HepG2 (cell line): ENCODE measurements around the gene SLC13A3. TPM values are rescaled to one million over a fixed set of nuclear protein-coding genes. Genes with fewer than 3 reads are reported as not detected.

Experiments
- CREB1 ChIP-seq, 2 experiments: fragments of 450-650 bp in 1 of 2; IDR thresholded peaks; 2 replicates each; pipeline ENCODE4 v1.6.1; 2016 to 2017; ENCODE audit warnings: control low read depth in 1 of 2, mild to moderate bottlenecking in 1 of 2, missing compliant biosample characterization in 1 of 2, missing genetic modification characterization in 1 of 2
- HNRNPUL1 ChIP-seq: fragments of 200-400 bp; formaldehyde crosslinking; IDR thresholded peaks from 2 replicates; pipeline ENCODE4 v1.6.1; 2017; ENCODE audit warnings: low read depth, mild to moderate bottlenecking, low read length, moderate library complexity
- NFKBIZ ChIP-seq: IDR thresholded peaks from 2 replicates; pipeline ENCODE4 v1.6.1; 2018; ENCODE audit warnings: missing genetic modification reagents, missing compliant biosample characterization
- PITX1 ChIP-seq: sonication (generic); formaldehyde crosslinking; IDR thresholded peaks from 2 replicates; pipeline ENCODE4 v1.5.1; 2020; ENCODE audit warnings: mild to moderate bottlenecking, missing genetic modification reagents
- RAD51 ChIP-seq: fragments of 450-650 bp; IDR thresholded peaks from 2 replicates; pipeline ENCODE4 v1.6.1; 2016; ENCODE audit warnings: borderline replicate concordance
- TEAD3 ChIP-seq: optimal IDR thresholded peaks from 2 replicates; pipeline ENCODE3; 2016; ENCODE audit warnings: borderline replicate concordance
- TRIM24 ChIP-seq: sonication (generic); formaldehyde crosslinking; IDR thresholded peaks from 2 replicates; pipeline ENCODE4 v1.8.0; 2022; ENCODE audit warnings: mild to moderate bottlenecking, missing genetic modification reagents
- ZBTB7B ChIP-seq: sonication (generic); formaldehyde crosslinking; IDR thresholded peaks from 2 replicates; pipeline ENCODE4 v1.4.0; 2020; ENCODE audit warnings: missing genetic modification reagents
- ZFP41 ChIP-seq: sonication (generic); formaldehyde crosslinking; IDR thresholded peaks from 2 replicates; pipeline ENCODE4 v1.4.0; 2020; ENCODE audit warnings: mild to moderate bottlenecking, missing genetic modification reagents, borderline replicate concordance
- ZNF143 ChIP-seq: sonication (generic); formaldehyde crosslinking; IDR thresholded peaks from 2 replicates; pipeline ENCODE4 v1.4.0; 2020; ENCODE audit warnings: missing genetic modification reagents
- ZNF160 ChIP-seq: sonication (generic); formaldehyde crosslinking; IDR thresholded peaks from 2 replicates; pipeline ENCODE4 v1.8.0; 2022; ENCODE audit warnings: mild to moderate bottlenecking, inconsistent platforms, missing genetic modification reagents
- ZNF263 ChIP-seq: sonication (generic); formaldehyde crosslinking; IDR thresholded peaks from 2 replicates; pipeline ENCODE4 v1.4.0; 2020; ENCODE audit warnings: missing genetic modification reagents
- ZNF44 ChIP-seq: sonication (generic); formaldehyde crosslinking; IDR thresholded peaks from 2 replicates; pipeline ENCODE4 v1.5.1; 2020; ENCODE audit warnings: mild to moderate bottlenecking, missing genetic modification reagents
- ZNF589 ChIP-seq: sonication (generic); formaldehyde crosslinking; conservative IDR thresholded peaks from 2 replicates; pipeline ENCODE4 v1.8.0; 2022; ENCODE audit warnings: mild to moderate bottlenecking, moderate library complexity, missing genetic modification reagents
- ZNF720 ChIP-seq: sonication (generic); formaldehyde crosslinking; IDR thresholded peaks from 2 replicates; pipeline ENCODE4 v1.4.0; 2020; ENCODE audit warnings: missing genetic modification reagents
- ZNF761 ChIP-seq: sonication (generic); formaldehyde crosslinking; conservative IDR thresholded peaks from 2 replicates; pipeline ENCODE4 v1.4.0; 2020; ENCODE audit warnings: mild to moderate bottlenecking, missing genetic modification reagents
- ZSCAN29 ChIP-seq: sonication (generic); formaldehyde crosslinking; conservative IDR thresholded peaks from 2 replicates; pipeline ENCODE4 v1.4.0; 2020; ENCODE audit warnings: mild to moderate bottlenecking, missing genetic modification reagents
- polyA plus RNA-seq, 8 experiments: library from polyadenylated mRNA; depleted of rRNA in 3 of 8; stranded (reverse) in 7 of 8; unstranded in 1 of 8; fragments of >200 nt; fragmentation: Illumina TruSeq in 4 of 8; extraction: Trizol in 4 of 8; gene quantifications; 2 replicates each; pipeline versions ENCODE4 v1.2.1 to v1.2.3, GENCODE V29; 2011 to 2016; ENCODE audit warnings: low read depth in 4 of 8, missing spikeins in 1 of 8, mixed read lengths in 1 of 8; ENCODE audit not compliant: insufficient read depth in 1 of 8
- total RNA-seq, 5 experiments: library from RNA; depleted of rRNA; stranded (reverse); fragments of >200 nt; fragmentation: Illumina TruSeq; extraction: Trizol; gene quantifications; 2 replicates each; pipeline ENCODE4 v1.2.3, GENCODE V29; 2016; ENCODE audit warnings: low read depth in 1 of 5
- TF ChIP-seq, protein P1 (sequence below): fragments of 450-650 bp; IDR thresholded peaks from 2 replicates; pipeline ENCODE4 v1.6.1; 2017; ENCODE audit warnings: mild to moderate bottlenecking
- TF ChIP-seq, protein P2 (sequence below): IDR thresholded peaks from 2 replicates; pipeline ENCODE4 v1.6.1; 2016; ENCODE audit warnings: mild to moderate bottlenecking, missing biosample characterization, missing genetic modification reagents
- TF ChIP-seq, protein P3 (sequence below): sonication (generic); formaldehyde crosslinking; IDR thresholded peaks from 2 replicates; pipeline ENCODE4 v1.8.0; 2022; ENCODE audit warnings: mild to moderate bottlenecking, missing genetic modification reagents, moderate library complexity
- TF ChIP-seq, protein P4 (sequence below): sonication (generic); formaldehyde crosslinking; conservative IDR thresholded peaks from 2 replicates; pipeline ENCODE4 v1.4.0; 2020; ENCODE audit warnings: missing genetic modification reagents
- TF ChIP-seq, protein P5 (sequence below): IDR thresholded peaks from 2 replicates; pipeline ENCODE4 v1.6.1; 2012; ENCODE audit warnings: inconsistent platforms
- TF ChIP-seq, protein P6 (sequence below): sonication (generic); formaldehyde crosslinking; IDR thresholded peaks from 2 replicates; pipeline ENCODE4 v1.9.0; 2021; ENCODE audit warnings: missing genetic modification reagents, borderline replicate concordance

The SLC13A3 gene
- total and polyA plus RNA-seq, 2 of the 13 experiments (the other 11 are each of a cell fraction or from before 2014, with no cell fraction given) = 66.5 to 76.0 TPM

DNA sequence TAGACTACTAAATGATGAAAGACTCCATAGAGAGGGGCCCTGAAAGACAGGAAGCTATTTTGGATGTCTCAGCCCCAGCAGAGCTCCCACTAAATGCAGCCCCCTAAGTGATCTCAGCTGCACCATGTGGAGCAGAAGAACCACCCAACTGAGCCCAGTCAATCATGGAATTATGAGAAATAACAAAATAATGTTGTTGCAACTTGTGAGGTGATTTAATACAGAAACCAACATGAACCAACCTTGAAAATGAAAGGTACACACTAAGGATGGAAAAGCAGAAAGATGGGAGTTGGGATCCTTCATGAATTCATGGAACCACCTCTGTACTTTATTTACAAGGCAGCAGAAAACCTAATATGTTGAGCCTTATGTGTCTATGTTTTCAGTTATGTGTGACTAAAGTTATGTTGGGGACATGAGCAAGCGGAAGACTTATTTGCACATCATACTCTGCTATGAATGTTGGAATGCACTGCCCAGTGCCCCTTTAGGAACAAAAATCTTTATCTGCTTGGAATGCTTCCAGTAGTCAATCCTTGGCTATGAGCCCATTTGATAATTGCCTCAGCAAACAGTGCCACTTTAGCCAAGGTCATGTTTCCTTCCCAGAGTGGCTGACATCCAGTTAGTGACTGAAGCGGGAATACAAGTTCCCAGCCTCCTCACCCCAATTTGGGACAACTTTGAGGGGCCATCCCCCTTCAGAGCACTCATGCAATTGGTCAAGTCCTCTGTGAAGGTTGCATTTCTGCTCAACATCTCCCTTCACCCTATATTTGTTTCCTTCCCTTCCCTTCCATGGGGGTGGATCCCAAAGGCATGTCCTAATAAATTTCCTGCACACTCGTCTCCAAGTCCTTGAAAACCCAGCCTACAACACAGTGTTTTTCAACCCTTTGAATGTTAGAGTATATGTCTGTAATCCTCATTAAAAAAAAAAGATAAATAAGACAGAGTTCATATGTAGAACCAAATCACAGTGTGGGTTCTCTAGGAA, 19.6 kb upstream of the SLC13A3 start (continued):
- TF ChIP-seq, protein P1, sequence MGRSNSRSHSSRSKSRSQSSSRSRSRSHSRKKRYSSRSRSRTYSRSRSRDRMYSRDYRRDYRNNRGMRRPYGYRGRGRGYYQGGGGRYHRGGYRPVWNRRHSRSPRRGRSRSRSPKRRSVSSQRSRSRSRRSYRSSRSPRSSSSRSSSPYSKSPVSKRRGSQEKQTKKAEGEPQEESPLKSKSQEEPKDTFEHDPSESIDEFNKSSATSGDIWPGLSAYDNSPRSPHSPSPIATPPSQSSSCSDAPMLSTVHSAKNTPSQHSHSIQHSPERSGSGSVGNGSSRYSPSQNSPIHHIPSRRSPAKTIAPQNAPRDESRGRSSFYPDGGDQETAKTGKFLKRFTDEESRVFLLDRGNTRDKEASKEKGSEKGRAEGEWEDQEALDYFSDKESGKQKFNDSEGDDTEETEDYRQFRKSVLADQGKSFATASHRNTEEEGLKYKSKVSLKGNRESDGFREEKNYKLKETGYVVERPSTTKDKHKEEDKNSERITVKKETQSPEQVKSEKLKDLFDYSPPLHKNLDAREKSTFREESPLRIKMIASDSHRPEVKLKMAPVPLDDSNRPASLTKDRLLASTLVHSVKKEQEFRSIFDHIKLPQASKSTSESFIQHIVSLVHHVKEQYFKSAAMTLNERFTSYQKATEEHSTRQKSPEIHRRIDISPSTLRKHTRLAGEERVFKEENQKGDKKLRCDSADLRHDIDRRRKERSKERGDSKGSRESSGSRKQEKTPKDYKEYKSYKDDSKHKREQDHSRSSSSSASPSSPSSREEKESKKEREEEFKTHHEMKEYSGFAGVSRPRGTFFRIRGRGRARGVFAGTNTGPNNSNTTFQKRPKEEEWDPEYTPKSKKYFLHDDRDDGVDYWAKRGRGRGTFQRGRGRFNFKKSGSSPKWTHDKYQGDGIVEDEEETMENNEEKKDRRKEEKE = no peak
- no peak; the same call in 1 of the 2 replicates for TF ChIP-seq ZNF589
- TF ChIP-seq ZFP41 (CRISPR knock-in tag) = no peak
- no peak for TF ChIP-seq ZNF720 (CRISPR knock-in tag)
- no peak for TF ChIP-seq RAD51
- TF ChIP-seq ZNF143 (CRISPR knock-in tag) = peak; percentile 54
- TF ChIP-seq NFKBIZ (CRISPR knock-in tag) = peak; percentile 99
- no peak for TF ChIP-seq ZNF263
- TF ChIP-seq HNRNPUL1 = no peak
- TF ChIP-seq TEAD3 (CRISPR knock-in tag) = peak; percentile 99
- TF ChIP-seq, protein P2, sequence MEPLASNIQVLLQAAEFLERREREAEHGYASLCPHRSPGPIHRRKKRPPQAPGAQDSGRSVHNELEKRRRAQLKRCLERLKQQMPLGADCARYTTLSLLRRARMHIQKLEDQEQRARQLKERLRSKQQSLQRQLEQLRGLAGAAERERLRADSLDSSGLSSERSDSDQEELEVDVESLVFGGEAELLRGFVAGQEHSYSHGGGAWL (CRISPR knock-in tag) = no peak
- TF ChIP-seq, protein P3, sequence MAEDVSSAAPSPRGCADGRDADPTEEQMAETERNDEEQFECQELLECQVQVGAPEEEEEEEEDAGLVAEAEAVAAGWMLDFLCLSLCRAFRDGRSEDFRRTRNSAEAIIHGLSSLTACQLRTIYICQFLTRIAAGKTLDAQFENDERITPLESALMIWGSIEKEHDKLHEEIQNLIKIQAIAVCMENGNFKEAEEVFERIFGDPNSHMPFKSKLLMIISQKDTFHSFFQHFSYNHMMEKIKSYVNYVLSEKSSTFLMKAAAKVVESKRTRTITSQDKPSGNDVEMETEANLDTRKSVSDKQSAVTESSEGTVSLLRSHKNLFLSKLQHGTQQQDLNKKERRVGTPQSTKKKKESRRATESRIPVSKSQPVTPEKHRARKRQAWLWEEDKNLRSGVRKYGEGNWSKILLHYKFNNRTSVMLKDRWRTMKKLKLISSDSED (CRISPR knock-in tag) = 0 out of 2 replicates have a peak, but pooled peaks have one; percentile 55
- TF ChIP-seq, protein P4, sequence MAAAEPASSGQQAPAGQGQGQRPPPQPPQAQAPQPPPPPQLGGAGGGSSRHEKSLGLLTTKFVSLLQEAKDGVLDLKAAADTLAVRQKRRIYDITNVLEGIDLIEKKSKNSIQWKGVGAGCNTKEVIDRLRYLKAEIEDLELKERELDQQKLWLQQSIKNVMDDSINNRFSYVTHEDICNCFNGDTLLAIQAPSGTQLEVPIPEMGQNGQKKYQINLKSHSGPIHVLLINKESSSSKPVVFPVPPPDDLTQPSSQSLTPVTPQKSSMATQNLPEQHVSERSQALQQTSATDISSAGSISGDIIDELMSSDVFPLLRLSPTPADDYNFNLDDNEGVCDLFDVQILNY (CRISPR knock-in tag) = 0 out of 2 replicates have a peak, but pooled peaks have one; percentile 36
- TF ChIP-seq PITX1 (CRISPR knock-in tag) = peak; percentile 94
- TF ChIP-seq ZNF44 (CRISPR knock-in tag) = no peak
- TF ChIP-seq, protein P5, sequence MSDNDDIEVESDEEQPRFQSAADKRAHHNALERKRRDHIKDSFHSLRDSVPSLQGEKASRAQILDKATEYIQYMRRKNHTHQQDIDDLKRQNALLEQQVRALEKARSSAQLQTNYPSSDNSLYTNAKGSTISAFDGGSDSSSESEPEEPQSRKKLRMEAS = peak; percentile 52
- peak; percentile 99 for TF ChIP-seq ZBTB7B (CRISPR knock-in tag)
- TF ChIP-seq TRIM24 (CRISPR knock-in tag) = peak; percentile 93; the same call in 1 of the 2 replicates
- TF ChIP-seq, protein P6, sequence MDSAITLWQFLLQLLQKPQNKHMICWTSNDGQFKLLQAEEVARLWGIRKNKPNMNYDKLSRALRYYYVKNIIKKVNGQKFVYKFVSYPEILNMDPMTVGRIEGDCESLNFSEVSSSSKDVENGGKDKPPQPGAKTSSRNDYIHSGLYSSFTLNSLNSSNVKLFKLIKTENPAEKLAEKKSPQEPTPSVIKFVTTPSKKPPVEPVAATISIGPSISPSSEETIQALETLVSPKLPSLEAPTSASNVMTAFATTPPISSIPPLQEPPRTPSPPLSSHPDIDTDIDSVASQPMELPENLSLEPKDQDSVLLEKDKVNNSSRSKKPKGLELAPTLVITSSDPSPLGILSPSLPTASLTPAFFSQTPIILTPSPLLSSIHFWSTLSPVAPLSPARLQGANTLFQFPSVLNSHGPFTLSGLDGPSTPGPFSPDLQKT = no peak
- TF ChIP-seq ZSCAN29 (CRISPR knock-in tag) = peak; percentile 57; the same call in 1 of the 2 replicates
- TF ChIP-seq ZNF160 (CRISPR knock-in tag) = no peak; the same call in 1 of the 2 replicates
- TF ChIP-seq ZNF761 (CRISPR knock-in tag) = no peak
- TF ChIP-seq CREB1 (IDR thresholded peaks at IDR 0.05) = no peak
- TF ChIP-seq CREB1 (CRISPR knock-in tag; IDR thresholded peaks at IDR 0.05) = peak; percentile 82
